Subcutaneous adipose tissue (tissue), 4 donors: ENCODE measurements around the gene LITAFD. TPM values are rescaled to one million over a fixed set of nuclear protein-coding genes. Genes with fewer than 3 reads are reported as not detected.

ENCODE experiments used
- CTCF ChIP-seq: fragments of 450-650 bp; IDR thresholded peaks from one replicate; pipeline ENCODE4 v1.5.1; 2016; ENCODE audit warnings: low read depth, mild to moderate bottlenecking, control low read depth, antibody characterized with exemption, moderate library complexity
- total RNA-seq, 4 donors: library from RNA; depleted of rRNA; stranded (reverse); fragments of >200 nt; gene quantifications; one replicate each; pipeline ENCODE4 v1.1.0, GENCODE V29; 2016

Gene LITAFD
- total RNA-seq, 4 donors from 2014 or later = not detected

GRCh38 chr16:8886593-8887430, 4.7 kb downstream of the LITAFD start:
- no peak for TF ChIP-seq CTCF

- TF ChIP-seq CTCF = no peak
Observed at GRCh38 chr16:8887431-8887765, 5.2 kb downstream of the LITAFD start.

- no peak for TF ChIP-seq CTCF
Observed at GRCh38 chr16:8887952-8888560, 5.9 kb downstream of the LITAFD start.

GRCh38 chr16:8888951-8889892, 7.1 kb downstream of the LITAFD start:
- TF ChIP-seq CTCF = no peak

- TF ChIP-seq CTCF = no peak
Observed at GRCh38 chr16:8889893-8890548, 7.9 kb downstream of the LITAFD start.

- TF ChIP-seq CTCF = no peak
Observed at GRCh38 chr16:8890549-8890921, 8.4 kb downstream of the LITAFD start.
